CD8-positive, alpha-beta memory T cell (primary cell): ENCODE measurements around the gene ST14. TPM values are rescaled to one million over a fixed set of nuclear protein-coding genes. Genes with fewer than 3 reads are reported as not detected.
A peak's percentile ranks its signal among the peaks of the same experiment; 100 is the strongest.

Experiments used
- CTCF ChIA-PET: fragments of 350-600 bp; sonication (Branson Sonifier 250); formaldehyde crosslinking; loops from one replicate; lab custom pipeline; 2021; ENCODE audit warnings: antibody characterized with exemption; lab: Charles Lee
- POLR2A ChIA-PET: fragments of 350-600 bp; sonication (Branson Sonifier 250); formaldehyde crosslinking; loops from one replicate; lab custom pipeline; 2021; ENCODE audit warnings: antibody characterized with exemption; lab: Charles Lee
- DNase-seq, 5 donors: peaks; one replicate each; pipeline versions ENCODE4 v3.0.0 to v3.0.0-alpha.2; 2020 to 2022; ENCODE audit warnings: mixed read lengths in 1 of 5
- H3K27ac ChIP-seq: one replicate; pipeline ENCODE4 v1.7.0; 2013; ENCODE audit warnings: low read depth, mild to moderate bottlenecking, low read length, moderate library complexity
- H3K27me3 ChIP-seq: 2 replicates; pipeline ENCODE4 v1.7.0; 2013; ENCODE audit warnings: low read length, mild to moderate bottlenecking; ENCODE audit not compliant: insufficient read depth, poor library complexity, severe bottlenecking
- H3K36me3 ChIP-seq: 2 replicates; pipeline ENCODE4 v1.7.0; 2013; ENCODE audit warnings: mild to moderate bottlenecking, low read length, moderate library complexity; ENCODE audit not compliant: insufficient read depth
- H3K4me1 ChIP-seq: 2 replicates; pipeline ENCODE4 v1.7.0; 2013; ENCODE audit warnings: mild to moderate bottlenecking, low read length, moderate library complexity; ENCODE audit not compliant: insufficient read depth
- H3K4me3 ChIP-seq: 2 replicates; pipeline ENCODE4 v1.7.0; 2013; ENCODE audit warnings: mild to moderate bottlenecking, low read length
- H3K9me3 ChIP-seq: 2 replicates; pipeline ENCODE4 v1.7.0; 2013; ENCODE audit warnings: mild to moderate bottlenecking, low read length
- H3K27ac Mint-ChIP-seq, 8 donors: one replicate each; pipeline ENCODE4 v1.8.0; 2020 to 2021; ENCODE audit warnings: mixed read lengths in 8 of 8, mild to moderate bottlenecking in 6 of 8, inconsistent platforms in 3 of 8, moderate library complexity in 3 of 8
- H3K27me3 Mint-ChIP-seq, 2 donors: one replicate each; pipeline ENCODE4 v1.8.0; 2020 to 2021; ENCODE audit warnings: mixed read lengths in 2 of 2, mild to moderate bottlenecking in 1 of 2, moderate library complexity in 1 of 2
- H3K36me3 Mint-ChIP-seq, 3 donors: one replicate each; pipeline ENCODE4 v1.8.0; 2020 to 2021; ENCODE audit warnings: mixed read lengths in 3 of 3, inconsistent platforms in 1 of 3, mild to moderate bottlenecking in 1 of 3
- H3K4me1 Mint-ChIP-seq, 3 donors: one replicate each; pipeline ENCODE4 v1.8.0; 2020 to 2021; ENCODE audit warnings: mixed read lengths in 3 of 3, inconsistent platforms in 1 of 3, mild to moderate bottlenecking in 1 of 3
- H3K4me3 Mint-ChIP-seq, 7 donors: one replicate each; pipeline ENCODE4 v1.8.0; 2020 to 2021; ENCODE audit warnings: mixed read lengths in 7 of 7, mild to moderate bottlenecking in 6 of 7, moderate library complexity in 4 of 7, inconsistent platforms in 2 of 7
- H3K9me3 Mint-ChIP-seq, 5 donors: one replicate each; pipeline ENCODE4 v1.8.0; 2020 to 2022; ENCODE audit warnings: mixed read lengths in 5 of 5, mild to moderate bottlenecking in 3 of 5, moderate library complexity in 2 of 5, inconsistent platforms in 1 of 5
- polyA plus RNA-seq: library from polyadenylated mRNA; unstranded; fragments of 300-500 nt; fragmentation: Illumina TruSeq; gene quantifications from one replicate; pipeline ENCODE4 v1.2.3, GENCODE V29; 2021
- total RNA-seq, 2 experiments: library from RNA; stranded (reverse); gene quantifications; one replicate each; pipeline ENCODE4 v1.2.3, GENCODE V29; 2021

The ST14 gene
- total and polyA plus RNA-seq, 3 experiments from 2014 or later: 0.18 to 0.35 TPM; not detected in 1

DNA sequence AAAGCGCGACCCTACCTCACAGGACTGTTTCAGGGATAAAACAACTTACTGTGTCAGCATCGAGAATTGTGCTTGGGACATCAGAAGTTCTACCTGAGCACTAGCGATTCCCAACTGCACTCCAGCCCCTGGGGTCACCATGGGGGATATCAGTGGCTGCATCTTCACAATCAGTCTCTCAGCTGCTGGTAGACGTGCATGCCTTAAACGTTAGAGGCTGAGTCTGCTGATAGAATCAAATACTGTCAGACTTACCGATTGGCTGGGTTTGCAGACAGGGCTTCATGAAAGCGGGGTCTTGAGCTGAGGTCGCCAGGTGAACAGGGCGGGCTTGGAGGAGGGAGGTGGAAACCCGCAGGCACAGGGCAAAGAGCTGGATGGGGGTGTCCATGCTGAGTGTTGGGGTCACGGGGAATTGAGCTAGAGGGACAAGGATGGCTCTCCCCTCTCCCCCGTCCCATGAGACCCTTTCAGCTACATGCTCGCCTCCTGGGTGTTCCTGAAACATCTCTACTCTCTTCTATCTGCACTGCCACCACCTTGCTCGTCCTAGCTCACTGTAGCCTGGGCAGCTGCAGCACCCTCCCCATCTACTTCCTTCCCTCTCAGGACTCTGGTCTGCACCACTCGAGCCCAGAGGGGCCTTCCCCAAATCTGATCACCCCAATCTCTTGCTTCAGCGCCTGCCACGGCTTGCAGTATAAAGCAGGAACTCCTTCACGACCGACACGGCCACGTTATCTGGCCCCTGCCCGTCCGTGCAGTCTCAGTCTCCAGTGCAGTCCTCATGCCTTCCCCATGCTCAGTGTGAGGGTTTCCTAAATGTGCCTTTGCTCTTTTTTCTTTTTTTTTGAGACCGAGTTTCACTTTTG lies 43.5 kb downstream of the ST14 start:
- CTCF ChIA-PET: interaction anchor here (1.1 kb wide), 1 partner anchor 10 kb away, joined by 3 read pairs; no protein-coding TSS in a partner anchor
- no peaks in the 10 kb centered on the region for H3K27me3 ChIP-seq
- H3K36me3 Mint-ChIP-seq: no peaks in the 10 kb centered on the region
- H3K27ac ChIP-seq: no peak overlapping the region
- no peak overlapping the region for H3K4me3 ChIP-seq
- H3K27ac Mint-ChIP-seq: peak overlapping the region in 2 of 8 donors; percentile 55 to 71
- DNase-seq: no peak
- H3K4me1 Mint-ChIP-seq: no peaks in the 10 kb centered on the region
- H3K9me3 ChIP-seq: no peaks in the 10 kb centered on the region
- POLR2A ChIA-PET: no interaction called here
- peaks cover 1 to 5% of the 10 kb centered on the region in 2 donors for H3K27me3 Mint-ChIP-seq
- no peaks in the 10 kb centered on the region for H3K4me1 ChIP-seq
- H3K36me3 ChIP-seq: no peaks in the 10 kb centered on the region
- H3K4me3 Mint-ChIP-seq: no peak overlapping the region
- no peaks in the 10 kb centered on the region for H3K9me3 Mint-ChIP-seq

DNA sequence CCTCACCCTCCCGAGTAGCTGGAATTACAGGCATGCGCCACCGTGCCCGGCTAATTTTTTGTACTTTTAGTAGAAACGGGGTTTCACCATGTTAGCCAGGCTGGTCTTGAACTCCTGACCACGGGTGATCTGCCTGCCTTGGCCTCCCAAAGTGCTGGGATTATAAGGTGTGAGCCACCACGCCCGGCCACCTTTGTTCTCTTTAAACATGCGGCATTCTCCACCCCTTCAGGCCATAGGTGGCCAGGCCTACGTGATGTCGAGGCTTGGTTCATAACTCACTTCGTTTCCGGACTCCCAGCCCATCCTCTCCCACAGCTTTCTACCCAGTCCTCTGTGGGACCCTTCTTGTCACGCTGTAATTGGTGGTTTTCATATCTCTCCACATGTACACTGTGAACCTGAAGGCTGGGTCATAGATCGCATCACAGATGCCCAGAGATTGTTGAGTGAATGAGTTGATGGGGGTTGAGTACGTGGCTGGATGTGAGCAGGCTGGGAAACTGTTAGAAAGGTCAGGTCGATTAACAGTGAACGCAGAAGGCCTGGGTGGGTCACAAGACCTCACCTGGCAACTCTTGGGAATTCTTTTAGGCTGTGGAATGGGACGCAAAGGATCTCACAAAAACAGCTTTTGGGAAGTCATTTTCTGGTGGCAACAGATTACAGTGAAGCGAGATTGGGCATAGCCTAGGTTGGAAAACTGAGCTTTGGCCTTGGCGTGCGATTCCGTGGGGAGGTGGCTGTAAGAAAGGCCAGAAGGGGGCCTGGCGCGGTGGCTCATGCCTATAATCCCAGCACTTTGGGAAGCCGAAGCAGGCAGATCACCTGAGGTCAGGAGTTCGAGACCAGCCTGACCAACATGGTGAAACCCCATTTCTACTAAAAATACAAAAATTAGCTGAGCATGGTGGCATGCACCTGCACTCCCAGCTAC lies 44.5 kb downstream of the ST14 start:
- Histone ChIP-seq H3K27me3 (no peaks in the 10 kb centered on the region), H3K36me3 (no peaks in the 10 kb centered on the region), H3K4me1 (no peaks in the 10 kb centered on the region), H3K4me3 (no peak overlapping the region), H3K27ac (no peak overlapping the region), H3K9me3 (no peaks in the 10 kb centered on the region)
- no peak for DNase-seq
- no peaks in the 10 kb centered on the region for H3K36me3 Mint-ChIP-seq
- H3K9me3 Mint-ChIP-seq: no peaks in the 10 kb centered on the region
- H3K27me3 Mint-ChIP-seq: peaks cover 3 to 5% of the 10 kb centered on the region in 2 donors
- H3K4me3 Mint-ChIP-seq: no peak overlapping the region
- CTCF ChIA-PET: interaction anchor here (1.1 kb wide), 1 partner anchor 9 kb away, joined by 3 read pairs; no protein-coding TSS in a partner anchor
- no peaks in the 10 kb centered on the region for H3K4me1 Mint-ChIP-seq
- no peak overlapping the region for H3K27ac Mint-ChIP-seq
- POLR2A ChIA-PET: no interaction called here

DNA sequence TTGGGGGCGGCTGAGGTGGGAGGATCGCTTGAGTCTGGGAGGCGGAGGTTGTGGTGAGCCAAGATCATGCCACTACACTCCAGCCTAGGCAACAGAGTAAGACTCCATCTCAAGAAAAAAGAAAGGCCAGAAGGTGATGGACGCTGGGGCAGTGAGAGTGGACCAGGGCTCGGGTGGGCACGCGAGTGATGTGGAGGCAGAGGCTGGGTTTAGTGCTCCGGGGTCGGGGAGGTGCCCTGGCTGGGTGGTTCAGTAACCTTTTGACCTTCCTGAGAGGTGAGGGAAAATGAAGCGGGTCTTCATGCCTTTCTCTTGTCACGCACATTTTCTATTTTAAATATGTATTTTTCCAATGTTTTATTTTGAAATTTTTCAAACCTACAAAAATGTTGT lies 45.1 kb downstream of the ST14 start:
- H3K4me3 Mint-ChIP-seq: no peak overlapping the region
- peaks cover 4 to 5% of the 10 kb centered on the region in 2 donors for H3K27me3 Mint-ChIP-seq
- no peaks in the 10 kb centered on the region for H3K9me3 Mint-ChIP-seq
- no peaks in the 10 kb centered on the region for H3K4me1 Mint-ChIP-seq
- ChIA-PET CTCF (no interaction called here), POLR2A (no interaction called here)
- H3K4me1 ChIP-seq: no peaks in the 10 kb centered on the region
- H3K27ac Mint-ChIP-seq: no peak overlapping the region
- no peaks in the 10 kb centered on the region for H3K36me3 ChIP-seq
- H3K9me3 ChIP-seq: no peaks in the 10 kb centered on the region
- no peak overlapping the region for H3K4me3 ChIP-seq
- H3K27me3 ChIP-seq: no peaks in the 10 kb centered on the region
- DNase-seq: no peak
- H3K27ac ChIP-seq: no peak overlapping the region
- H3K36me3 Mint-ChIP-seq: no peaks in the 10 kb centered on the region

DNA sequence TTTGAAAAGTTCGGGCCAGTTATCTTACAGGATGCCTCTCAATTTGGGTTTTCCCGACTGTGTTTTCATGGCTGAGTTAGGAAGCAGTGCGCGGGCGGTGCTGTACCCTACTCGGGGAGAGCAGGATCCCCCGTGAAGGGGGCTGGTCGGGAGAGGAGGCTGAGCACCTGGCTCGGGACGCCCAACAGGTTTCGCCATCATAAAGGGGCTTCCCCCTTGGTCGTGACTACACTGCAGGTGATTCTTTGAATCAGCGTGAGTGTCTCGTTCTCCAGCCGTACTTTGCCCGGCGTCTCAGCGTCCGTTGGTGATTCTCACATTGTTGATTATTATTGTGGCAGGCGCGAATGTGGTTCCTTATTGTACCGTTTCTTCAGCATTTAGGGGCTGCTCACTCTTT lies 46.6 kb downstream of the ST14 start:
- H3K36me3 Mint-ChIP-seq: no peaks in the 10 kb centered on the region
- H3K4me1 Mint-ChIP-seq: no peaks in the 10 kb centered on the region
- Histone ChIP-seq H3K9me3 (no peaks in the 10 kb centered on the region), H3K4me1 (no peaks in the 10 kb centered on the region), H3K4me3 (no peak overlapping the region), H3K36me3 (no peaks in the 10 kb centered on the region), H3K27me3 (no peaks in the 10 kb centered on the region), H3K27ac (no peak overlapping the region)
- ChIA-PET POLR2A (no interaction called here), CTCF (no interaction called here)
- H3K27ac Mint-ChIP-seq: no peak overlapping the region
- H3K9me3 Mint-ChIP-seq: no peaks in the 10 kb centered on the region
- no peak for DNase-seq
- H3K27me3 Mint-ChIP-seq: peaks cover 8 to 10% of the 10 kb centered on the region in 2 donors
- no peak overlapping the region for H3K4me3 Mint-ChIP-seq

DNA sequence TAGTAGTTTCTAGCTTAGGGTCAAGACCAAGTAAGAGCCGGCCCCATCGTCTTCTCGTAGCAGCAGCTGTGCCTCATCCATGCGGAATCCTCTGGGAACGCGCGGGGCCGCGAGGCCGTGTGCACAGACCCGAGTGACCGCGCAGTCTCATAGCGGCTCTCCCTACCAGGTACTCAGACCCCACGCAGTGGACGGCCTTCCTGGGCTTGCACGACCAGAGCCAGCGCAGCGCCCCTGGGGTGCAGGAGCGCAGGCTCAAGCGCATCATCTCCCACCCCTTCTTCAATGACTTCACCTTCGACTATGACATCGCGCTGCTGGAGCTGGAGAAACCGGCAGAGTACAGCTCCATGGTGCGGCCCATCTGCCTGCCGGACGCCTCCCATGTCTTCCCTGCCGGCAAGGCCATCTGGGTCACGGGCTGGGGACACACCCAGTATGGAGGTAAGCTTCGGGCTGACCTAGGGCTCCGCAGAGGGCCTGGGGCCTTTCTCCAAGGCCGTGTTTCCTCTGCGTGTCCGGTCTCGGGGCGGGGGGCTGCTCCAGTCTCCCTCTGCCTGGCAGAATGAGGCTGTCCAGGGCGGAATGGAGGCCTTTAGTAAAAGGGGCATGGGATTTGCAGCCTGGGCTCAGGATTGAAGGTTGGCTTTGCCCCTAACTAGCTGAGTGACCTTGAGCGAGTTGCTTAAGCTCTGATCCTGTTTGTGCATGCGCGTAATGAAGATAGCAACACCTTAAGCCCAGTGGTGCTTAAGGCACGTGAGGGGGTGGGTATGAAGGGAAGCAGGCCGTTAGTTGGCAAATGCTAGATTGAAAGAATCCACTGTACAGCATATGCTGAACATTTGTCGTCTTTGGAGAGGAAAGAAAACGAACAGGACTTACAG lies 48.9 kb downstream of the ST14 start:
- Mint-ChIP-seq H3K9me3 (no peaks in the 10 kb centered on the region), H3K4me3 (no peak overlapping the region), H3K27me3 (peaks cover 8 to 16% of the 10 kb centered on the region in 2 donors), H3K27ac (no peak overlapping the region), H3K36me3 (no peaks in the 10 kb centered on the region), H3K4me1 (peaks cover 0 to 2% (median 0%) of the 10 kb centered on the region in 3 donors)
- Histone ChIP-seq H3K4me3 (no peak overlapping the region), H3K9me3 (no peaks in the 10 kb centered on the region), H3K4me1 (peaks cover 6% of the 10 kb centered on the region), H3K27ac (no peak overlapping the region), H3K27me3 (no peaks in the 10 kb centered on the region), H3K36me3 (no peaks in the 10 kb centered on the region)
- DNase-seq: no peak
- ChIA-PET POLR2A (no interaction called here), CTCF (no interaction called here)

DNA sequence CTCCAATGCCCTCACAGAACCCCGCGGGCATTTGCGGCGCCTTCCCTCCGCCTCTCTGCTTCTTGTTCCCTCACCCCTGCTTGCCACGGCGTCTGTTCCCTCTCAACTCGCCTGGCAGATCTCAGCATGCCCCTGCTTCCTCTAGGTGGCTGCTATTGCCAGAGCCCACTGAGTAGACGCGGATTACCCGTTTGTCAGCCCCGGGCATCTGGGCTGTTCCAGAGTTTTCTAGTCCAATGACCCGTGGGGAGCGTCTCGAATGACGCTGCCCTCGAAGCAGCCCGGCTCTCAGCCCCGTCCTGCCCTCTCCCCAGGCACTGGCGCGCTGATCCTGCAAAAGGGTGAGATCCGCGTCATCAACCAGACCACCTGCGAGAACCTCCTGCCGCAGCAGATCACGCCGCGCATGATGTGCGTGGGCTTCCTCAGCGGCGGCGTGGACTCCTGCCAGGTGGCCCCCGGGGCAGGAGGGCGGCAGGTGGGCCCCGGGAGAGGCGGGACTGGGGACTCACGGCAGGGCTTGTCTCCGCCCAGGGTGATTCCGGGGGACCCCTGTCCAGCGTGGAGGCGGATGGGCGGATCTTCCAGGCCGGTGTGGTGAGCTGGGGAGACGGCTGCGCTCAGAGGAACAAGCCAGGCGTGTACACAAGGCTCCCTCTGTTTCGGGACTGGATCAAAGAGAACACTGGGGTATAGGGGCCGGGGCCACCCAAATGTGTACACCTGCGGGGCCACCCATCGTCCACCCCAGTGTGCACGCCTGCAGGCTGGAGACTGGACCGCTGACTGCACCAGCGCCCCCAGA lies 49.7 kb downstream of the ST14 start:
- Mint-ChIP-seq H3K4me3 (no peak overlapping the region), H3K4me1 (peaks cover 0 to 2% (median 0%) of the 10 kb centered on the region in 3 donors), H3K9me3 (no peaks in the 10 kb centered on the region), H3K27ac (no peak overlapping the region), H3K27me3 (peaks cover 9 to 16% of the 10 kb centered on the region in 2 donors), H3K36me3 (no peaks in the 10 kb centered on the region)
- peaks cover 8% of the 10 kb centered on the region for H3K4me1 ChIP-seq
- DNase-seq: no peak
- H3K27ac ChIP-seq: no peak overlapping the region
- no peaks in the 10 kb centered on the region for H3K9me3 ChIP-seq
- H3K4me3 ChIP-seq: no peak overlapping the region
- no peaks in the 10 kb centered on the region for H3K27me3 ChIP-seq
- CTCF ChIA-PET: interaction anchor here (1.2 kb wide), 1 partner anchor 14 kb away, joined by 4 read pairs; no protein-coding TSS in a partner anchor
- H3K36me3 ChIP-seq: no peaks in the 10 kb centered on the region
- POLR2A ChIA-PET: no interaction called here
